Esophagus muscularis mucosa (tissue), 4 donors: ENCODE data around the gene TRMT44. TPM values are rescaled to one million over a fixed set of nuclear protein-coding genes. Genes with fewer than 3 reads are reported as not detected.

Experiments used
- DNase-seq: peaks from one replicate; pipeline ENCODE4 v3.0.0-alpha.2; 2017; ENCODE audit errors: extremely low spot score
- H3K27ac ChIP-seq, 4 donors: fragments of 200-600 bp; sonication (generic); replicated peaks in 1 of 4; 1 replicate in 3 of 4; 2 replicates in 1 of 4; pipeline ENCODE4 v1.5.1; 2016 to 2019; ENCODE audit warnings: mild to moderate bottlenecking in 1 of 4
- H3K27me3 ChIP-seq, 4 donors: fragments of 200-600 bp; sonication (generic); one replicate each; pipeline versions ENCODE4 v1.5.1 to v1.6.0; 2016 to 2019
- H3K36me3 ChIP-seq, 4 donors: fragments of 200-600 bp; sonication (generic); one replicate each; pipeline ENCODE4 v1.5.1; 2016 to 2019
- H3K4me1 ChIP-seq, 4 donors: fragments of 200-600 bp; sonication (generic); one replicate each; pipeline ENCODE4 v1.5.1; 2016 to 2019
- H3K4me3 ChIP-seq, 4 donors: fragments of 200-600 bp; sonication (generic); 1 replicate in 2 of 4; 2 replicates in 2 of 4; pipeline ENCODE4 v1.5.1; 2016 to 2019; ENCODE audit warnings: mild to moderate bottlenecking in 4 of 4, moderate library complexity in 1 of 4
- H3K9me3 ChIP-seq, 4 donors: fragments of 200-600 bp; sonication (generic); 1 replicate in 3 of 4; 2 replicates in 1 of 4; pipeline ENCODE4 v1.5.1; 2016 to 2019
- CTCF ChIP-seq, 3 experiments: fragments of 200-600 bp in 2 of 3; fragments of 450-650 bp in 1 of 3; sonication (generic) in 2 of 3; IDR thresholded peaks; one replicate each; pipeline ENCODE4 v1.5.1; 2017 to 2019; ENCODE audit warnings: antibody characterized with exemption in 3 of 3, mild to moderate bottlenecking in 2 of 3, moderate library complexity in 1 of 3
- EP300 ChIP-seq: sonication (generic); formaldehyde crosslinking; IDR thresholded peaks from one replicate; pipeline ENCODE4 v1.6.1; 2017; ENCODE audit warnings: antibody characterized with exemption
- POLR2A ChIP-seq: fragments of 450-650 bp; IDR thresholded peaks from one replicate; pipeline ENCODE4 v1.6.1; 2017; ENCODE audit warnings: antibody characterized with exemption, moderate library complexity, mild to moderate bottlenecking, low read depth
- POLR2AphosphoS5 ChIP-seq, 2 donors: sonication (generic); formaldehyde crosslinking; IDR thresholded peaks; one replicate each; pipeline ENCODE4 v1.6.1; 2017; ENCODE audit warnings: antibody characterized with exemption in 2 of 2
- WGBS: methylation state at CpG from one replicate; pipeline ENCODE4 v1.1.5; 2018; 5-methylcytosine and 5-hydroxymethylcytosine counted together
- intact Hi-C: fragments of 100-400 bp; cut with DNase I; formaldehyde crosslinking; loops from one replicate; pipeline ENCODE4 v1.15.1; 2023
- total RNA-seq, 4 donors: library from RNA; depleted of rRNA; stranded (reverse); fragments of >200 nt; gene quantifications; one replicate each; pipeline versions ENCODE4 v1.1.0 to v1.2.1, GENCODE V29; 2016

The TRMT44 gene
- total RNA-seq, 4 donors from 2014 or later, result 14.6 to 21.6 (median 19.4) TPM

GRCh38 chr4:8494218-8494617, 53.6 kb downstream of the TRMT44 start:
- no peak overlapping the region for H3K4me3 ChIP-seq
- peaks cover 0 to 5% (median 0%) of the 10 kb centered on the region in 4 donors for H3K27me3 ChIP-seq
- no peaks in the 10 kb centered on the region for H3K4me1 ChIP-seq
- no peak overlapping the region for H3K27ac ChIP-seq
- no peaks in the 10 kb centered on the region for H3K9me3 ChIP-seq
- TF ChIP-seq EP300 (no peak), POLR2AphosphoS5 (IDR thresholded peaks at IDR 0.05) (no peak), POLR2A (no peak), CTCF (IDR thresholded peaks at IDR 0.05) (no peak)
- no peaks in the 10 kb centered on the region for H3K36me3 ChIP-seq
- intact Hi-C loops, result no loop called here
- 77% methylated on average over 3 of the region's 3 CpGs for WGBS
- DNase-seq, result no peak

GRCh38 chr4:8494983-8495548, 54.5 kb downstream of the TRMT44 start:
- Histone ChIP-seq H3K27me3 (peaks cover 0 to 5% (median 0%) of the 10 kb centered on the region in 4 donors), H3K36me3 (no peaks in the 10 kb centered on the region), H3K4me1 (no peaks in the 10 kb centered on the region), H3K27ac (no peak overlapping the region), H3K9me3 (no peaks in the 10 kb centered on the region), H3K4me3 (no peak overlapping the region)
- no peak for DNase-seq
- WGBS, result 82% methylated on average over 3 of the region's 5 CpGs
- TF ChIP-seq POLR2AphosphoS5 (IDR thresholded peaks at IDR 0.05), result no peak
- TF ChIP-seq EP300, result no peak
- TF ChIP-seq POLR2A, result no peak
- TF ChIP-seq CTCF (IDR thresholded peaks at IDR 0.05), result no peak
- intact Hi-C loops, result no loop called here

GRCh38 chr4:8495803-8496202, 55.2 kb downstream of the TRMT44 start:
- Histone ChIP-seq H3K36me3 (no peaks in the 10 kb centered on the region), H3K4me3 (no peak overlapping the region), H3K9me3 (no peaks in the 10 kb centered on the region), H3K27ac (no peak overlapping the region), H3K4me1 (no peaks in the 10 kb centered on the region), H3K27me3 (peaks cover 0 to 8% (median 0%) of the 10 kb centered on the region in 4 donors)
- intact Hi-C loops, result no loop called here
- TF ChIP-seq EP300 (no peak), CTCF (IDR thresholded peaks at IDR 0.05) (no peak), POLR2A (no peak), POLR2AphosphoS5 (IDR thresholded peaks at IDR 0.05) (no peak)
- WGBS, result 96% methylated on average over 3 of the region's 3 CpGs
- DNase-seq, result no peak

- TF ChIP-seq POLR2A (no peak), POLR2AphosphoS5 (IDR thresholded peaks at IDR 0.05) (no peak), EP300 (no peak), CTCF (IDR thresholded peaks at IDR 0.05) (no peak)
- Histone ChIP-seq H3K36me3 (no peaks in the 10 kb centered on the region), H3K27me3 (peaks cover 0 to 24% (median 0%) of the 10 kb centered on the region in 4 donors), H3K4me1 (peaks cover 1 to 6% (median 3%) of the 10 kb centered on the region in 4 donors), H3K27ac (no peak overlapping the region), H3K9me3 (no peaks in the 10 kb centered on the region), H3K4me3 (no peak overlapping the region)
- WGBS, result 97% methylated on average over 3 of the region's 3 CpGs
- intact Hi-C loops, result no loop called here
- DNase-seq, result no peak
These were observed 57.2 kb downstream of the TRMT44 start for GRCh38 chr4:8497762-8498161.

GRCh38 chr4:8500966-8501365, 60.4 kb downstream of the TRMT44 start:
- H3K4me1 ChIP-seq, result peaks cover 20 to 30% (median 26%) of the 10 kb centered on the region in 4 donors
- intact Hi-C loops, result no loop called here
- peaks cover 0 to 24% (median 0%) of the 10 kb centered on the region in 4 donors for H3K27me3 ChIP-seq
- no peaks in the 10 kb centered on the region for H3K36me3 ChIP-seq
- no peak overlapping the region for H3K27ac ChIP-seq
- H3K9me3 ChIP-seq, result no peaks in the 10 kb centered on the region
- TF ChIP-seq POLR2A (no peak), POLR2AphosphoS5 (IDR thresholded peaks at IDR 0.05) (no peak), EP300 (no peak), CTCF (IDR thresholded peaks at IDR 0.05) (no peak)
- 79% methylated on average over 7 of the region's 7 CpGs for WGBS
- DNase-seq, result no peak
- no peak overlapping the region for H3K4me3 ChIP-seq
